BE2C (cell line): ENCODE results near the gene MBP.

Experiments used
- DNase-seq: peaks from one replicate; pipeline ENCODE4 v3.0.0-alpha.2; 2020
- H3K27me3 ChIP-seq: fragments of 250-450 bp; sonication (Bioruptor Pico); 2 replicates; pipeline ENCODE4 v1.5.1; 2020; ENCODE audit warnings: mild to moderate bottlenecking
- H3K36me3 ChIP-seq: fragments of 250-450 bp; sonication (Bioruptor Pico); 2 replicates; pipeline ENCODE4 v1.5.1; 2020; ENCODE audit warnings: mild to moderate bottlenecking
- H3K4me1 ChIP-seq: fragments of 250-450 bp; sonication (Bioruptor Pico); 2 replicates; pipeline ENCODE4 v1.5.1; 2020
- H3K4me3 ChIP-seq: 2 replicates; pipeline ENCODE4 v1.5.1; 2011; ENCODE audit warnings: low read depth, low read length
- H3K9me3 ChIP-seq: fragments of 250-450 bp; sonication (Bioruptor Pico); 2 replicates; pipeline ENCODE4 v1.5.1; 2020
- TF ChIP-seq, protein P1 (sequence below): IDR thresholded peaks from 2 replicates; pipeline ENCODE4 v1.5.1; 2012; ENCODE audit warnings: mild to moderate bottlenecking, low read depth, low read length

The MBP gene

DNA sequence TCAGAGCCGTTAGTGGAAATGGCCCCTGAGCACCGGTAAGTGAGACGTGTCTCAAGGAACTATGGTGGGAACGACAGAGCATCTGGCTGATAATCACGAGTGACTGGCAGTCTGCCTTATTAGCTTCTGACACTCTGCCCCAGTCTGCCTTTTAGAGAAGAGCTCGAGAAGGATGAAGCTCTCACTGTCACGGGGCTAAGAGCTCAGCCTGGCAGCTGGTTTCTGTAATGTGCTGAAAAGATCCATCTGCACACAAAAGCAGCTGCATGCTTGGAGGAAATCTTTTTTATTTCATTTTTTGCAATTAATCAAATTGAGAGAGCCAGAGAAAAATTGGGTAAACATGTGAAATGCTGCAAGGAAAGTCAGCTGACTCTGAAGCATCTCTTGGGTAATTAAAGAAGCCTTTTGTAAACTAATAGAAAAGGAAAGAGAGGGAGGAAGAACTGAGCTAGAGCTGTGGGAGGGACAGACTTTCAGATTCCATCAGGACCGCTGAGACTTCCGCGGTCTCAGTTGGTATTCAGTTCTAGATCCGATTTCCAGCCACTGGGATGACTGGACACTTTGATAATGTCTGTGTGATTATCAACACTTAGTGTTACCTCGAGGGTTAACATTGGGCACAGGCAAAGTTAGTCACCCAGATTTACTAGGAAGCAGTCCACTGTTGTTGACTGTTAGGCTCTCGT, 24.4 kb downstream of the MBP start:
- Histone ChIP-seq H3K9me3 (no peaks in the 10 kb centered on the region), H3K4me3 (no peak overlapping the region), H3K4me1 (no peaks in the 10 kb centered on the region), H3K36me3 (no peaks in the 10 kb centered on the region), H3K27me3 (no peaks in the 10 kb centered on the region)
- TF ChIP-seq, protein P1, sequence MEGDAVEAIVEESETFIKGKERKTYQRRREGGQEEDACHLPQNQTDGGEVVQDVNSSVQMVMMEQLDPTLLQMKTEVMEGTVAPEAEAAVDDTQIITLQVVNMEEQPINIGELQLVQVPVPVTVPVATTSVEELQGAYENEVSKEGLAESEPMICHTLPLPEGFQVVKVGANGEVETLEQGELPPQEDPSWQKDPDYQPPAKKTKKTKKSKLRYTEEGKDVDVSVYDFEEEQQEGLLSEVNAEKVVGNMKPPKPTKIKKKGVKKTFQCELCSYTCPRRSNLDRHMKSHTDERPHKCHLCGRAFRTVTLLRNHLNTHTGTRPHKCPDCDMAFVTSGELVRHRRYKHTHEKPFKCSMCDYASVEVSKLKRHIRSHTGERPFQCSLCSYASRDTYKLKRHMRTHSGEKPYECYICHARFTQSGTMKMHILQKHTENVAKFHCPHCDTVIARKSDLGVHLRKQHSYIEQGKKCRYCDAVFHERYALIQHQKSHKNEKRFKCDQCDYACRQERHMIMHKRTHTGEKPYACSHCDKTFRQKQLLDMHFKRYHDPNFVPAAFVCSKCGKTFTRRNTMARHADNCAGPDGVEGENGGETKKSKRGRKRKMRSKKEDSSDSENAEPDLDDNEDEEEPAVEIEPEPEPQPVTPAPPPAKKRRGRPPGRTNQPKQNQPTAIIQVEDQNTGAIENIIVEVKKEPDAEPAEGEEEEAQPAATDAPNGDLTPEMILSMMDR: no peak
- DNase-seq: no peak

DNA sequence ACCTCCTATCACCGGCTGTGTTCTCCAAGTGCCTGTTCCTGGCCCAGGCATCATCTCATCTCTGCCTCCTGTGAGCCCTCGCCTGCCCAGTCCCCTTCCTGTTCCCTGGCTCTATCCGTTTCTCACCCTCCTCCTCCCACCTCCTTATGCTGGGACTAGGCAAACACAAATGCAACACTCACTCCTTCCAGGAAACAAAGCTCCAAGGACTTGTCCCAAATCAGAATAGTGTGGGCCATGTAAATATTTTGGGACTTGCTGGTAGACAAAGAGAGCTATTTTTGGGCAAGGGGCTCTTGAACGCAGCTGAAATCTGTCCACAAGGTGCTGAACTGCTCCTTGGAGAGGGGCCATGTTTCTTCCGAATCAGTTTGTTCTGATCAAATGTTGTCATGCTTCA, 25.3 kb downstream of the MBP start:
- no peaks in the 10 kb centered on the region for H3K27me3 ChIP-seq
- H3K9me3 ChIP-seq: no peaks in the 10 kb centered on the region
- H3K36me3 ChIP-seq: no peaks in the 10 kb centered on the region
- no peak overlapping the region for H3K4me3 ChIP-seq
- no peaks in the 10 kb centered on the region for H3K4me1 ChIP-seq
- no peak for DNase-seq
- TF ChIP-seq, protein P1: no peak

DNA sequence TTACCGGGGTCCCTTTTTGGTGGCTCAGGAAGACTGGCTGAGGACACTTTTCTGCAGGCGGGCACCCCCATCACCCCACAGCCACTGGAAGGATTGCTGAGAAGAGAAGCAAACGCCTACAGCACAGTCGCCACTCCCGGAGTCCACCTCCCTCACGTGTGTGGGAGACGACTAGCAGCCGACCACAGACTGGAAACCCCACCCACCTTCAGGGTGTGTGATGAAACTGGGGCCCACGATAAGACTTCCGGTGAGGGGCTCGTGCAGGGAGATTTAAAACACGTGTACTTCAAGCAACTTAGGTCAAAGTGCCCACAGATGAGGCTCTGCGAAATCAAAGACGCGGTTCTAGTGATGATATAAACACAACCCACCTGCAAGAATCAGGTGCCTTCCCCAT, 26.3 kb downstream of the MBP start:
- no peaks in the 10 kb centered on the region for H3K9me3 ChIP-seq
- no peaks in the 10 kb centered on the region for H3K36me3 ChIP-seq
- DNase-seq: no peak
- TF ChIP-seq, protein P1: no peak
- H3K4me3 ChIP-seq: no peak overlapping the region
- no peaks in the 10 kb centered on the region for H3K27me3 ChIP-seq
- H3K4me1 ChIP-seq: no peaks in the 10 kb centered on the region

DNA sequence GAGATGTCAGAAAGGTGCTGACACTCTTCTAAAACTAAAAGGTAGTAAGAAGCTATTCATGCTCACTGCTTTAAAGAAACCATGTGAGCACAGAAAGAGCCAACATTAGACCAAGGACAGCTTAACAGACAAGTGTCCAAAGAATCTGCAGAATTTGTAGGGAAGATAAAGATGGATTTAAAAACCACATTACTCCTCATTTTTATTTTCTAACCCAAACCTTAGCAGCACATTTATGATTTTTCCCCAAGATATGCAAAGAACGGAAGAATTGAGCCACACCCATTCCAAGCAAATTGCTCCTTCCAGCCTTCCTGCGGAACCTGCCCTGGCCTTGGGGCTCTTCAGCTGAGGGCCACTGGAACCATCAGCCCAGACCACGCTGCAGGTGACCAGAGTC, 26.9 kb downstream of the MBP start:
- TF ChIP-seq, protein P1: no peak
- Histone ChIP-seq H3K36me3 (no peaks in the 10 kb centered on the region), H3K4me1 (no peaks in the 10 kb centered on the region), H3K4me3 (no peak overlapping the region), H3K27me3 (no peaks in the 10 kb centered on the region), H3K9me3 (no peaks in the 10 kb centered on the region)
- no peak for DNase-seq

DNA sequence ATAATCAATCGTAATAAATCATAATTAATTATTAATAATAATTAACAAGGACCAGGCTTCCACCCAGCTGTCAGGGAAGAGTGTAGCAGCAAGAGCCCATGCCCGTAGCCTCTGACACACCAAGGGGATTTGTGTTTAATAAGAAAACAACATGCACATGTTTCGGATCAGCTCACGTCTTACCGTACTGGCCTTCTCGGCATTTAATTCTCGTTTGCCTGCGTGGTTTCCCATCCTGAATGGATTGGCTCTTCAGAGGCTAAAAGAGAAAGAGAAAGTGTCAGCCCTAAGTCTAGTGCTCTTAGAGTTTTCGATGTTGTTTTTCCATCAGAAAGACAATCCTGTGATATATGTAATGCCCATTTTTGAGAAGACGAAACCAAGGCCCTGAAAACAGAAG, 27.6 kb downstream of the MBP start:
- Histone ChIP-seq H3K4me3 (no peak overlapping the region), H3K9me3 (no peaks in the 10 kb centered on the region), H3K36me3 (no peaks in the 10 kb centered on the region), H3K27me3 (no peaks in the 10 kb centered on the region), H3K4me1 (no peaks in the 10 kb centered on the region)
- TF ChIP-seq, protein P1: no peak
- DNase-seq: no peak

DNA sequence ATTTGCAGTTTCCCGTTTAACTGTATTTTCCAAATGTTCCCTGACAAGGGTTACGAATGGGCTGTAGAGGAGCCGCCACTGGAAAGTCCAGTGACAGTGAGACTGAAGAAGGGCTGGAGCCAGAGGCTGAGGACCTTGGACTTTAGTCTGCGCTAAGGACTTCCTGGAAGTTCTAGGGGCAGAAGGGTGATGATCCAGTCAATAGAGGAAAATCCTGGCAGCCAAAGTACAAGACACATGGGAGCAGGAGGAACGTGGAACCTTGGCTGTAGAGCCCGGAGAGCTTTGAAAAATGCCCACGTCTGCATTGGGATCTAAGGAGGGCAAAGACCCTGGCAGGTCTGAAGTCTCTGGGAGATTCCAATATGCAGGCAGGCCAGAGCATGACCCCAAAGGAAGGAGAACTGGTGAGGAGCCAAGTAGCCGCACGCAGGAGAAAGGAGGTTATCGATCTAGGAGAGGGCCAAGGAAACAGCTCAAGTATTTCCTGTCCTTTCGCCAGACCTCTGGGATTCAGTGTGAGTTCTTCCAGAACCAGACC, 28.5 kb downstream of the MBP start:
- H3K4me1 ChIP-seq: no peaks in the 10 kb centered on the region
- no peak for DNase-seq
- TF ChIP-seq, protein P1: no peak
- no peaks in the 10 kb centered on the region for H3K36me3 ChIP-seq
- no peaks in the 10 kb centered on the region for H3K9me3 ChIP-seq
- no peaks in the 10 kb centered on the region for H3K27me3 ChIP-seq
- no peak overlapping the region for H3K4me3 ChIP-seq
